Hepatocyte (in vitro differentiated cells): ENCODE measurements around the gene ACO1.

ENCODE experiments used
- CTCF ChIP-seq: fragments of 200-600 bp; sonication (generic); IDR thresholded peaks from 2 replicates; pipeline ENCODE4 v1.5.1; 2016; ENCODE audit warnings: antibody characterized with exemption, mild to moderate bottlenecking; ENCODE audit not compliant: poor library complexity
- EZH2 ChIP-seq: fragments of 200-600 bp; sonication (generic); IDR thresholded peaks from 2 replicates; pipeline ENCODE4 v1.6.1; 2016; ENCODE audit warnings: antibody characterized with exemption, mild to moderate bottlenecking, borderline replicate concordance

GRCh38 chr9:32393911-32394310 lies 9.5 kb downstream of the ACO1 start:
- TF ChIP-seq CTCF (no peak), EZH2 (no peak)
